Sigmoid colon (tissue), 7 donors: ENCODE measurements around the gene ADGRL2. TPM values are rescaled to one million over a fixed set of nuclear protein-coding genes. Genes with fewer than 3 reads are reported as not detected.

Experiments
- DNase-seq: peaks from one replicate; pipeline ENCODE4 v3.0.0-alpha.2; 2019
- H3K27ac ChIP-seq, 4 donors: fragments of 200-600 bp; sonication (generic); one replicate each; pipeline ENCODE4 v1.5.1; 2016 to 2019; ENCODE audit warnings: mild to moderate bottlenecking in 1 of 4
- H3K27me3 ChIP-seq, 3 donors: fragments of 200-600 bp; sonication (generic); one replicate each; pipeline ENCODE4 v1.5.1; 2019; ENCODE audit warnings: mild to moderate bottlenecking in 1 of 3
- H3K36me3 ChIP-seq, 4 donors: fragments of 200-600 bp; sonication (generic); one replicate each; pipeline ENCODE4 v1.5.1; 2016 to 2019
- H3K4me1 ChIP-seq, 4 donors: fragments of 200-600 bp; sonication (generic); one replicate each; pipeline ENCODE4 v1.5.1; 2017 to 2019
- H3K4me3 ChIP-seq, 4 donors: fragments of 200-600 bp; sonication (generic); one replicate each; pipeline ENCODE4 v1.5.1; 2017 to 2019; ENCODE audit warnings: mild to moderate bottlenecking in 2 of 4, moderate library complexity in 1 of 4
- H3K9me3 ChIP-seq, 4 donors: fragments of 200-600 bp in 3 of 4; sonication (generic) in 3 of 4; one replicate each; pipeline versions ENCODE4 v1.5.1 to v1.6.1; 2013 to 2019
- EP300 ChIP-seq, 4 donors: sonication (generic); formaldehyde crosslinking; IDR thresholded peaks; one replicate each; pipeline ENCODE4 v1.6.1; 2017; ENCODE audit warnings: antibody characterized with exemption in 4 of 4
- POLR2A ChIP-seq, 2 donors: fragments of 450-650 bp; IDR thresholded peaks; one replicate each; pipeline ENCODE4 v1.6.1; 2016; ENCODE audit warnings: antibody characterized with exemption in 2 of 2, mild to moderate bottlenecking in 2 of 2, moderate library complexity in 2 of 2
- POLR2AphosphoS5 ChIP-seq, 4 donors: sonication (generic); formaldehyde crosslinking; IDR thresholded peaks; one replicate each; pipeline ENCODE4 v1.6.1; 2017; ENCODE audit warnings: antibody characterized with exemption in 4 of 4
- WGBS, 2 donors: extraction: QIAGEN DNeasy Blood & Tissue Kit; methylation state at CpG; one replicate each; pipeline ENCODE4 v1.1.7; 2013; 5-methylcytosine and 5-hydroxymethylcytosine counted together
- intact Hi-C: fragments of 100-400 bp; cut with DNase I; formaldehyde crosslinking; loops from one replicate; pipeline ENCODE4 v1.15.1; 2023
- polyA plus RNA-seq, 3 donors: library from polyadenylated mRNA; stranded (reverse); fragments of 200-250 nt; gene quantifications; one replicate each; pipeline ENCODE4 v1.2.3, GENCODE V29; 2013
- total RNA-seq, 4 donors: library from RNA; depleted of rRNA; stranded (reverse); fragments of >200 nt; gene quantifications; one replicate each; pipeline ENCODE4 v1.1.0, GENCODE V29; 2016
- TF ChIP-seq, protein P1 (sequence below), 4 experiments: fragments of 450-650 bp in 3 of 4; fragments of 200-600 bp in 1 of 4; IDR thresholded peaks; one replicate each; pipeline ENCODE4 v1.5.1; 2016 to 2019; ENCODE audit warnings: antibody characterized with exemption in 4 of 4, mild to moderate bottlenecking in 3 of 4, moderate library complexity in 2 of 4
- donor health status: healthy with polysubstance abuse.
- donor health status: Bipolar disorder and iron deficiency.
- donor health status: healthy.

Gene ADGRL2
- total and polyA plus RNA-seq, 7 donors, result 2.3 to 73.4 (median 49.4) TPM

DNA sequence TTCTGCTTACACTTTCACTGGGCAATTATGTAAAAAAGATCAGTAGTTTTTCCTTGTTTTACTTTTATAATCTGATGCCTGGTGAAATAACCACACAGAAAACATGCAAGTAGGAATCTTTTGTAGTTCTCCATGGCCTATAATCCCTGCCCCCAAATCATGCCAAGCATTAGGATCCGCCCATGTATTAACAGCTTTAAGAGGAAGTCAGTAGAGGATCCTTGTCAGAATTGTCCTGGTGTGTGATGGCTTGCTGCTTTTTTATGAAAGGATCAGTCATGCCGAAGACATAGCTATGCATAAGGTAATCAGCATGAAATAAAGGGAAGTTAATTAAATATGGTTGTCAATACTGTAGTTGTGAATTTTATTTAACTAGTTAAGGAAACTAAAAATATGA, 20.0 kb downstream of the ADGRL2 start:
- no peak for DNase-seq
- TF ChIP-seq POLR2AphosphoS5 (IDR thresholded peaks at IDR 0.05), result no peak
- no peak for TF ChIP-seq POLR2A (IDR thresholded peaks at IDR 0.05)
- TF ChIP-seq, protein P1, sequence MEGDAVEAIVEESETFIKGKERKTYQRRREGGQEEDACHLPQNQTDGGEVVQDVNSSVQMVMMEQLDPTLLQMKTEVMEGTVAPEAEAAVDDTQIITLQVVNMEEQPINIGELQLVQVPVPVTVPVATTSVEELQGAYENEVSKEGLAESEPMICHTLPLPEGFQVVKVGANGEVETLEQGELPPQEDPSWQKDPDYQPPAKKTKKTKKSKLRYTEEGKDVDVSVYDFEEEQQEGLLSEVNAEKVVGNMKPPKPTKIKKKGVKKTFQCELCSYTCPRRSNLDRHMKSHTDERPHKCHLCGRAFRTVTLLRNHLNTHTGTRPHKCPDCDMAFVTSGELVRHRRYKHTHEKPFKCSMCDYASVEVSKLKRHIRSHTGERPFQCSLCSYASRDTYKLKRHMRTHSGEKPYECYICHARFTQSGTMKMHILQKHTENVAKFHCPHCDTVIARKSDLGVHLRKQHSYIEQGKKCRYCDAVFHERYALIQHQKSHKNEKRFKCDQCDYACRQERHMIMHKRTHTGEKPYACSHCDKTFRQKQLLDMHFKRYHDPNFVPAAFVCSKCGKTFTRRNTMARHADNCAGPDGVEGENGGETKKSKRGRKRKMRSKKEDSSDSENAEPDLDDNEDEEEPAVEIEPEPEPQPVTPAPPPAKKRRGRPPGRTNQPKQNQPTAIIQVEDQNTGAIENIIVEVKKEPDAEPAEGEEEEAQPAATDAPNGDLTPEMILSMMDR (IDR thresholded peaks at IDR 0.05), result no peak
- no peak for TF ChIP-seq EP300 (IDR thresholded peaks at IDR 0.05)

DNA sequence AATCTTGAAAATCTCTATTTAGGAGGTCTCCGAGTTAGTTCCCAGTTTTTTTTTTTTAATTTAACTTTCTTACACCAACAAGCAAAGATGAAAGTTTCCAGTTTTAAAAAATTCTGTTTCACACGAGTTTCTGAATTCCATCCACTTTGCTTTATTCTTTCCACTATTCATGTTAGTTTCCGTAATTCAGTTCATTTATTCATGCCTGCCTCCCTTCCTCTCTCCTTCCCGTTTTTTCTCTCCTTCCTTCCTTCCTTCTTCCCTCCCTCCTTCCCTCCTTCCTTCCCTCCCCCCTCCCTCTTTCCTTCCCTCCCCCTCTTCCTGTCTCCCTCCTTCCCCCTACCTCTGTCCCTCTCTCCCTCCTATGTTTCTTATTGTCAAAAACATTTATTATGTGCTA, 22.3 kb downstream of the ADGRL2 start:
- Histone ChIP-seq H3K9me3 (no peaks in the 10 kb centered on the region), H3K36me3 (no peaks in the 10 kb centered on the region), H3K27me3 (no peaks in the 10 kb centered on the region), H3K4me3 (no peak overlapping the region), H3K4me1 (no peaks in the 10 kb centered on the region), H3K27ac (no peak overlapping the region)
- no peak for TF ChIP-seq POLR2A (IDR thresholded peaks at IDR 0.05)
- no peak for TF ChIP-seq POLR2AphosphoS5 (IDR thresholded peaks at IDR 0.05)
- intact Hi-C loops, result no loop called here
- no peak for DNase-seq
- WGBS, 2 donors, result 83 to 85% methylated on average over 4 of the region's 4 CpGs

More for the DNA sequence above, 20.0 kb downstream of the ADGRL2 start:
- no peaks in the 10 kb centered on the region for H3K27me3 ChIP-seq
- WGBS, 2 donors, result 86 to 89% methylated on average over 2 of the region's 2 CpGs
- no peak overlapping the region for H3K27ac ChIP-seq
- H3K9me3 ChIP-seq, result no peaks in the 10 kb centered on the region
- no peak overlapping the region for H3K4me3 ChIP-seq
- no peaks in the 10 kb centered on the region for H3K4me1 ChIP-seq
- no peaks in the 10 kb centered on the region for H3K36me3 ChIP-seq
- intact Hi-C loops, result no loop called here

DNA sequence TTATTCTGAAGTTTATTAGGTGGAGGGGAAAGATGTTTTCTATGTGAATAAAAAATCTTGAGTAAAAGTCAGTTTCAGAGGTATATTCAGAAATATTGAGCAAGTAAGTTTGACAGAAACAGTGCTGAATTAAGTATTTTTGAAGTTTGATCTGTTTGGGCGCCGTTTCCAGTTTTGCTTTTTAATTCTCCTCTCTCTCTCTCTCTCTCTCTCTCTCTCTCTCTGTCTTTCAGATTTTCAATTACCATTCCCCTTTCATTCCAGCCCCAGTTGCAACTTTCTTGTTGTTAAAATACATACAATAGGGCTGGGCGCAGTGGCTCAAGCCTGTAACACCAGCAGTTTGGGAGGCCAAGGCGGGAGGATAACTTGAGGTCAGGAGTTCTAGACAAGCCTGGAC, 24.0 kb downstream of the ADGRL2 start:
- TF ChIP-seq POLR2AphosphoS5 (IDR thresholded peaks at IDR 0.05) (no peak), POLR2A (IDR thresholded peaks at IDR 0.05) (no peak), EP300 (IDR thresholded peaks at IDR 0.05) (no peak)
- TF ChIP-seq, protein P1 (IDR thresholded peaks at IDR 0.05), result no peak
- no peak overlapping the region for H3K27ac ChIP-seq
- 68 to 69% methylated on average over 4 of the region's 4 CpGs for WGBS, 2 donors

DNA sequence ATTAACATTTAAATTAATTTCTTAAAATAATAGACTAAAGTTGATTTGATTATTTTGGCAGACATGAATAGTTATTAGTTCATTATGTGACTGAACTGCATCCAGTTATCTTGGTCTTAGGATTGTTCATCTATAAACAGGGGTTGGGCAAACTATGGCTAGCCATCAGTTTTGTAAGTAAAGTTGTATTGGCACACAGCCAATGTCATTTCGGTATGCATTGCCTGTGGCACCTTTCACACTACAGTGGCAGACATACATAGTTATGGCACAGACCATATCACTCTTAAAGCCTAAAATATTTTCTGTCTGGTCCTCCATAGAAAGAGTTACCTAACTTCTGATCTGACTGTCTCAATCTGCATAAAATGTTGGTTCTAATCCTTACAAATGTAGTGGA, 27.2 kb downstream of the ADGRL2 start:
- no peaks in the 10 kb centered on the region for H3K36me3 ChIP-seq
- 37 to 66% methylated on average over 1 of the region's 1 CpG for WGBS, 2 donors
- intact Hi-C loops, result no loop called here
- H3K4me3 ChIP-seq, result no peak overlapping the region
- TF ChIP-seq POLR2A (IDR thresholded peaks at IDR 0.05) (no peak), POLR2AphosphoS5 (IDR thresholded peaks at IDR 0.05) (no peak), EP300 (IDR thresholded peaks at IDR 0.05) (no peak)
- TF ChIP-seq, protein P1 (IDR thresholded peaks at IDR 0.05), result no peak
- no peaks in the 10 kb centered on the region for H3K27me3 ChIP-seq
- H3K4me1 ChIP-seq, result peaks cover 0 to 5% (median 0%) of the 10 kb centered on the region in 4 donors
- no peak for DNase-seq
- no peaks in the 10 kb centered on the region for H3K9me3 ChIP-seq
- no peak overlapping the region for H3K27ac ChIP-seq

More for the DNA sequence above, 24.0 kb downstream of the ADGRL2 start:
- Histone ChIP-seq H3K4me1 (no peaks in the 10 kb centered on the region), H3K27me3 (no peaks in the 10 kb centered on the region), H3K9me3 (no peaks in the 10 kb centered on the region), H3K36me3 (no peaks in the 10 kb centered on the region), H3K4me3 (no peak overlapping the region)
- DNase-seq, result no peak
- intact Hi-C loops, result no loop called here

DNA sequence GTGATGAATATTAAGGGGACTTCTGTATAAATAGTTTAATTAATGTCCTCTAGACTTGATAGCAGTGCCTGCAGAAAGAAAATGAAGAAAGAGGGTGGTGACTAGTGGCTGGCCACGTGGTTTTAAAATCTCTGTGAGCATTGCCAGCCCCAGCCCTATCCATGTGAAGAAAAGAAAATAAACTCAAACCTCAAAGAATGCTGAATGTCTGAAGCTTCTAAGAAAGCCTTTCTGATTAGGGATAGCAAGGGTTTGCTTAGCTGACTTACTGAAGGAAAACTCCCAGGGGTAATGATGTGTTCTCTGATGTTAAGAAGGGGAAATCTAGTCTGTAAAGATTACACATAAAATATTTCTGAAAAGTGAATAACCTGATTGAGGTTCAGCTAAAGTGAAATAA, 31.8 kb downstream of the ADGRL2 start:
- intact Hi-C loops, result no loop called here
- Histone ChIP-seq H3K27ac (no peak overlapping the region), H3K9me3 (no peaks in the 10 kb centered on the region), H3K4me1 (peaks cover 0 to 43% (median 27%) of the 10 kb centered on the region in 4 donors), H3K27me3 (no peaks in the 10 kb centered on the region), H3K4me3 (no peak overlapping the region), H3K36me3 (no peaks in the 10 kb centered on the region)
- no peak for DNase-seq
- WGBS, 2 donors, result 19 to 43% methylated on average over 1 of the region's 1 CpG
- TF ChIP-seq EP300 (IDR thresholded peaks at IDR 0.05) (no peak), POLR2A (IDR thresholded peaks at IDR 0.05) (no peak), POLR2AphosphoS5 (IDR thresholded peaks at IDR 0.05) (no peak)
- TF ChIP-seq, protein P1 (IDR thresholded peaks at IDR 0.05), result no peak
